ENCODE measurements around the gene LRIG2.

GRCh38 chr1:113103977-113104376 lies 31.0 kb downstream of the LRIG2 start:
- no peak for TF ChIP-seq CTCF (IDR thresholded peaks at IDR 0.05)
- no peak for TF ChIP-seq POLR2A (IDR thresholded peaks at IDR 0.05)

Data from sigmoid colon (tissue), 3 donors.